Hepatocyte (in vitro differentiated cells): ENCODE measurements around the gene IFT122.

Experiments used
- EZH2 ChIP-seq: fragments of 200-600 bp; sonication (generic); IDR thresholded peaks from 2 replicates; pipeline ENCODE4 v1.6.1; 2016; ENCODE audit warnings: antibody characterized with exemption, mild to moderate bottlenecking, borderline replicate concordance
- EZH2phosphoT487 ChIP-seq: fragments of 200-600 bp; sonication (generic); IDR thresholded peaks from one replicate; pipeline ENCODE4 v1.6.1; 2018; ENCODE audit warnings: antibody characterized with exemption, mild to moderate bottlenecking, low read depth, moderate library complexity; ENCODE audit not compliant: unreplicated experiment, severe bottlenecking
- TF ChIP-seq, protein P1 (sequence below): fragments of 200-600 bp; sonication (generic); IDR thresholded peaks from 2 replicates; pipeline ENCODE4 v1.5.1; 2016; ENCODE audit warnings: antibody characterized with exemption, mild to moderate bottlenecking; ENCODE audit not compliant: poor library complexity

DNA sequence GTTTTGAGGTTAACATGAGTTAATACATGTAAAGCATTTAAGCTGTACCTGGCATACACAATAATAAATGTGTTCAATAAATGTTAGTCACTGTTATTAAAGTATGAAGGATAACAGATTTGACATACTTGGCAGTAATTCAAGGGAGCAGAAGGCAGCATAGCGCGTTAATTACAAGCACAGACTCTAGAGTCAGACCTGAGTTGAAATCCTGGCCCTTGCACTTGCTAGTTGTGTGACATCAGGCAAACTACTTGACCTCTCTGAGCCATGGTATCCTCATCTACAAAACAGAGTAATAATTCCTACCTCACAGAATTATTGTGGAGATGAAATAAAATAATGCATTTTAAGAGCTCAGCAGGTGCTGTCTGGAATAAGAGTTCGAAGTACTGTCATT is 5.4 kb downstream of the IFT122 start:
- TF ChIP-seq, protein P1, sequence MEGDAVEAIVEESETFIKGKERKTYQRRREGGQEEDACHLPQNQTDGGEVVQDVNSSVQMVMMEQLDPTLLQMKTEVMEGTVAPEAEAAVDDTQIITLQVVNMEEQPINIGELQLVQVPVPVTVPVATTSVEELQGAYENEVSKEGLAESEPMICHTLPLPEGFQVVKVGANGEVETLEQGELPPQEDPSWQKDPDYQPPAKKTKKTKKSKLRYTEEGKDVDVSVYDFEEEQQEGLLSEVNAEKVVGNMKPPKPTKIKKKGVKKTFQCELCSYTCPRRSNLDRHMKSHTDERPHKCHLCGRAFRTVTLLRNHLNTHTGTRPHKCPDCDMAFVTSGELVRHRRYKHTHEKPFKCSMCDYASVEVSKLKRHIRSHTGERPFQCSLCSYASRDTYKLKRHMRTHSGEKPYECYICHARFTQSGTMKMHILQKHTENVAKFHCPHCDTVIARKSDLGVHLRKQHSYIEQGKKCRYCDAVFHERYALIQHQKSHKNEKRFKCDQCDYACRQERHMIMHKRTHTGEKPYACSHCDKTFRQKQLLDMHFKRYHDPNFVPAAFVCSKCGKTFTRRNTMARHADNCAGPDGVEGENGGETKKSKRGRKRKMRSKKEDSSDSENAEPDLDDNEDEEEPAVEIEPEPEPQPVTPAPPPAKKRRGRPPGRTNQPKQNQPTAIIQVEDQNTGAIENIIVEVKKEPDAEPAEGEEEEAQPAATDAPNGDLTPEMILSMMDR = no peak
- TF ChIP-seq EZH2 = no peak
- no peak for TF ChIP-seq EZH2phosphoT487
